K562 (cell line): ENCODE results near the gene VSIG10L. TPM values are rescaled to one million over a fixed set of nuclear protein-coding genes. Genes with fewer than 3 reads are reported as not detected.

Source experiments
- EGR1 ChIP-seq: fragments of 450-650 bp; conservative IDR thresholded peaks from 2 replicates; pipeline ENCODE4 v1.6.1; 2017; ENCODE audit warnings: mild to moderate bottlenecking
- ELF2 ChIP-seq: fragments of 250-450 bp; sonication (Bioruptor Pico); IDR thresholded peaks from 2 replicates; pipeline ENCODE4 v1.5.0; 2021; ENCODE audit warnings: mild to moderate bottlenecking
- ETV1 ChIP-seq: fragments of 450-650 bp; conservative IDR thresholded peaks from 2 replicates; pipeline ENCODE4 v1.6.1; 2016; ENCODE audit warnings: missing genetic modification characterization, control low read depth, low read depth, missing compliant biosample characterization
- FOXK2 ChIP-seq, 2 experiments: fragments of 450-650 bp; IDR thresholded peaks in 1 of 2; conservative IDR thresholded peaks in 1 of 2; 2 replicates each; pipeline ENCODE4 v1.6.1; 2016; ENCODE audit warnings: low read depth in 2 of 2, mild to moderate bottlenecking in 1 of 2
- HDAC2 ChIP-seq: fragments of 450-650 bp; IDR thresholded peaks from 2 replicates; pipeline ENCODE4 v1.6.1; 2016; ENCODE audit warnings: mild to moderate bottlenecking
- JUND ChIP-seq, 2 experiments: IDR thresholded peaks; 2 replicates in 1 of 2; 3 replicates in 1 of 2; pipeline ENCODE4 v1.6.1; 2011; ENCODE audit warnings: borderline replicate concordance in 2 of 2, low read depth in 2 of 2, low read length in 2 of 2, improper control_type of control experiment in 1 of 2, missing biosample characterization in 1 of 2, missing genetic modification characterization in 1 of 2, missing genetic modification reagents in 1 of 2
- NFXL1 ChIP-seq: fragments of 450-650 bp; formaldehyde crosslinking; IDR thresholded peaks from 2 replicates; pipeline ENCODE4 v1.4.0; 2021; ENCODE audit warnings: mild to moderate bottlenecking
- PHF21A ChIP-seq: fragments of 450-650 bp; IDR thresholded peaks from 2 replicates; pipeline ENCODE4 v1.6.1; 2017; ENCODE audit warnings: low read depth, borderline replicate concordance
- POLR2H ChIP-seq: IDR thresholded peaks from 2 replicates; pipeline ENCODE4 v1.6.1; 2016; ENCODE audit warnings: missing genetic modification characterization, low read depth, mild to moderate bottlenecking, control low read depth, missing compliant biosample characterization, moderate library complexity
- POU5F1 ChIP-seq: fragments of 150-350 bp; IDR thresholded peaks from 2 replicates; pipeline ENCODE4 v1.6.1; 2014; ENCODE audit warnings: borderline replicate concordance, low read length, low read depth, mild to moderate bottlenecking; ENCODE audit not compliant: partially characterized antibody
- RBM25 ChIP-seq: fragments of 200-400 bp; formaldehyde crosslinking; IDR thresholded peaks from 2 replicates; pipeline ENCODE4 v1.6.1; 2018; ENCODE audit warnings: low read length, low read depth, moderate library complexity; ENCODE audit not compliant: severe bottlenecking
- ZNF184 ChIP-seq: sonication (generic); formaldehyde crosslinking; IDR thresholded peaks from 2 replicates; pipeline ENCODE4 v1.5.0; 2020; ENCODE audit warnings: missing genetic modification reagents
- ZNF436 ChIP-seq: fragments of 250-450, 450-650 bp; sonication (Bioruptor Pico); formaldehyde crosslinking; IDR thresholded peaks from 2 replicates; pipeline ENCODE4 v1.7.0; 2020; ENCODE audit warnings: mild to moderate bottlenecking
- ZNF583 ChIP-seq: fragments of 250-450 bp; sonication (Bioruptor Pico); IDR thresholded peaks from 2 replicates; pipeline ENCODE4 v1.4.0; 2020
- polyA plus RNA-seq, 8 experiments: library from polyadenylated mRNA; depleted of rRNA in 4 of 8; stranded (reverse) in 5 of 8; unstranded in 3 of 8; fragments of >200 nt; fragmentation: Nextera tagmentation in 2 of 8; fragmentation: Illumina TruSeq in 1 of 8; extraction: Ambion mirVana in 2 of 8; extraction: Trizol in 1 of 8; gene quantifications; 2 replicates each; pipeline versions ENCODE4 v1.2.1 to v1.2.3, GENCODE V29; 2011 to 2014; ENCODE audit warnings: inconsistent platforms in 1 of 8, missing spikeins in 1 of 8
- total RNA-seq, 7 experiments: library from RNA; depleted of rRNA in 6 of 7; stranded (reverse); fragments of >200 nt in 6 of 7; fragmentation: Illumina TruSeq in 2 of 7; extraction: Trizol in 2 of 7; gene quantifications; 2 replicates each; pipeline versions ENCODE4 v1.2.1 to v1.2.3, GENCODE V29; 2011 to 2021; ENCODE audit warnings: low replicate concordance in 1 of 7
- TF ChIP-seq, protein P1 (sequence below): fragments of 450-650 bp; IDR thresholded peaks from 2 replicates; pipeline ENCODE4 v1.6.1; 2016; ENCODE audit warnings: mild to moderate bottlenecking, moderate library complexity
- TF ChIP-seq, protein P2 (sequence below): sonication (generic); formaldehyde crosslinking; IDR thresholded peaks from 2 replicates; pipeline ENCODE4 v1.8.0; 2022; ENCODE audit warnings: mild to moderate bottlenecking, missing genetic modification reagents

VSIG10L gene
- total and polyA plus RNA-seq, 9 of the 15 experiments (the other 6 are each of a cell fraction or from before 2014, with no cell fraction given): 1.1 to 7.6 (median 2.2) TPM

GRCh38 chr19:51341976-51342580, at the start of gene VSIG10L (continued):
- TF ChIP-seq, protein P1, sequence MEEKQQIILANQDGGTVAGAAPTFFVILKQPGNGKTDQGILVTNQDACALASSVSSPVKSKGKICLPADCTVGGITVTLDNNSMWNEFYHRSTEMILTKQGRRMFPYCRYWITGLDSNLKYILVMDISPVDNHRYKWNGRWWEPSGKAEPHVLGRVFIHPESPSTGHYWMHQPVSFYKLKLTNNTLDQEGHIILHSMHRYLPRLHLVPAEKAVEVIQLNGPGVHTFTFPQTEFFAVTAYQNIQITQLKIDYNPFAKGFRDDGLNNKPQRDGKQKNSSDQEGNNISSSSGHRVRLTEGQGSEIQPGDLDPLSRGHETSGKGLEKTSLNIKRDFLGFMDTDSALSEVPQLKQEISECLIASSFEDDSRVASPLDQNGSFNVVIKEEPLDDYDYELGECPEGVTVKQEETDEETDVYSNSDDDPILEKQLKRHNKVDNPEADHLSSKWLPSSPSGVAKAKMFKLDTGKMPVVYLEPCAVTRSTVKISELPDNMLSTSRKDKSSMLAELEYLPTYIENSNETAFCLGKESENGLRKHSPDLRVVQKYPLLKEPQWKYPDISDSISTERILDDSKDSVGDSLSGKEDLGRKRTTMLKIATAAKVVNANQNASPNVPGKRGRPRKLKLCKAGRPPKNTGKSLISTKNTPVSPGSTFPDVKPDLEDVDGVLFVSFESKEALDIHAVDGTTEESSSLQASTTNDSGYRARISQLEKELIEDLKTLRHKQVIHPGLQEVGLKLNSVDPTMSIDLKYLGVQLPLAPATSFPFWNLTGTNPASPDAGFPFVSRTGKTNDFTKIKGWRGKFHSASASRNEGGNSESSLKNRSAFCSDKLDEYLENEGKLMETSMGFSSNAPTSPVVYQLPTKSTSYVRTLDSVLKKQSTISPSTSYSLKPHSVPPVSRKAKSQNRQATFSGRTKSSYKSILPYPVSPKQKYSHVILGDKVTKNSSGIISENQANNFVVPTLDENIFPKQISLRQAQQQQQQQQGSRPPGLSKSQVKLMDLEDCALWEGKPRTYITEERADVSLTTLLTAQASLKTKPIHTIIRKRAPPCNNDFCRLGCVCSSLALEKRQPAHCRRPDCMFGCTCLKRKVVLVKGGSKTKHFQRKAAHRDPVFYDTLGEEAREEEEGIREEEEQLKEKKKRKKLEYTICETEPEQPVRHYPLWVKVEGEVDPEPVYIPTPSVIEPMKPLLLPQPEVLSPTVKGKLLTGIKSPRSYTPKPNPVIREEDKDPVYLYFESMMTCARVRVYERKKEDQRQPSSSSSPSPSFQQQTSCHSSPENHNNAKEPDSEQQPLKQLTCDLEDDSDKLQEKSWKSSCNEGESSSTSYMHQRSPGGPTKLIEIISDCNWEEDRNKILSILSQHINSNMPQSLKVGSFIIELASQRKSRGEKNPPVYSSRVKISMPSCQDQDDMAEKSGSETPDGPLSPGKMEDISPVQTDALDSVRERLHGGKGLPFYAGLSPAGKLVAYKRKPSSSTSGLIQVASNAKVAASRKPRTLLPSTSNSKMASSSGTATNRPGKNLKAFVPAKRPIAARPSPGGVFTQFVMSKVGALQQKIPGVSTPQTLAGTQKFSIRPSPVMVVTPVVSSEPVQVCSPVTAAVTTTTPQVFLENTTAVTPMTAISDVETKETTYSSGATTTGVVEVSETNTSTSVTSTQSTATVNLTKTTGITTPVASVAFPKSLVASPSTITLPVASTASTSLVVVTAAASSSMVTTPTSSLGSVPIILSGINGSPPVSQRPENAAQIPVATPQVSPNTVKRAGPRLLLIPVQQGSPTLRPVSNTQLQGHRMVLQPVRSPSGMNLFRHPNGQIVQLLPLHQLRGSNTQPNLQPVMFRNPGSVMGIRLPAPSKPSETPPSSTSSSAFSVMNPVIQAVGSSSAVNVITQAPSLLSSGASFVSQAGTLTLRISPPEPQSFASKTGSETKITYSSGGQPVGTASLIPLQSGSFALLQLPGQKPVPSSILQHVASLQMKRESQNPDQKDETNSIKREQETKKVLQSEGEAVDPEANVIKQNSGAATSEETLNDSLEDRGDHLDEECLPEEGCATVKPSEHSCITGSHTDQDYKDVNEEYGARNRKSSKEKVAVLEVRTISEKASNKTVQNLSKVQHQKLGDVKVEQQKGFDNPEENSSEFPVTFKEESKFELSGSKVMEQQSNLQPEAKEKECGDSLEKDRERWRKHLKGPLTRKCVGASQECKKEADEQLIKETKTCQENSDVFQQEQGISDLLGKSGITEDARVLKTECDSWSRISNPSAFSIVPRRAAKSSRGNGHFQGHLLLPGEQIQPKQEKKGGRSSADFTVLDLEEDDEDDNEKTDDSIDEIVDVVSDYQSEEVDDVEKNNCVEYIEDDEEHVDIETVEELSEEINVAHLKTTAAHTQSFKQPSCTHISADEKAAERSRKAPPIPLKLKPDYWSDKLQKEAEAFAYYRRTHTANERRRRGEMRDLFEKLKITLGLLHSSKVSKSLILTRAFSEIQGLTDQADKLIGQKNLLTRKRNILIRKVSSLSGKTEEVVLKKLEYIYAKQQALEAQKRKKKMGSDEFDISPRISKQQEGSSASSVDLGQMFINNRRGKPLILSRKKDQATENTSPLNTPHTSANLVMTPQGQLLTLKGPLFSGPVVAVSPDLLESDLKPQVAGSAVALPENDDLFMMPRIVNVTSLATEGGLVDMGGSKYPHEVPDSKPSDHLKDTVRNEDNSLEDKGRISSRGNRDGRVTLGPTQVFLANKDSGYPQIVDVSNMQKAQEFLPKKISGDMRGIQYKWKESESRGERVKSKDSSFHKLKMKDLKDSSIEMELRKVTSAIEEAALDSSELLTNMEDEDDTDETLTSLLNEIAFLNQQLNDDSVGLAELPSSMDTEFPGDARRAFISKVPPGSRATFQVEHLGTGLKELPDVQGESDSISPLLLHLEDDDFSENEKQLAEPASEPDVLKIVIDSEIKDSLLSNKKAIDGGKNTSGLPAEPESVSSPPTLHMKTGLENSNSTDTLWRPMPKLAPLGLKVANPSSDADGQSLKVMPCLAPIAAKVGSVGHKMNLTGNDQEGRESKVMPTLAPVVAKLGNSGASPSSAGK: no peak
- no peak for TF ChIP-seq FOXK2 (conservative IDR thresholded peaks at IDR 0.05 in 1 of 2, IDR thresholded peaks at IDR 0.05 in 1 of 2; ENCODE audit: low read depth in 2 of 2)
- TF ChIP-seq ZNF184 (CRISPR knock-in tag): no peak
- peak; percentile 69 for TF ChIP-seq RBM25
- no peak for TF ChIP-seq NFXL1 (CRISPR knock-in tag)
- no peak for TF ChIP-seq ELF2 (CRISPR knock-in tag)
- TF ChIP-seq HDAC2: no peak
- TF ChIP-seq ZNF583 (CRISPR knock-in tag): no peak
- TF ChIP-seq ZNF436 (CRISPR knock-in tag): peak; percentile 84
- TF ChIP-seq, protein P2, sequence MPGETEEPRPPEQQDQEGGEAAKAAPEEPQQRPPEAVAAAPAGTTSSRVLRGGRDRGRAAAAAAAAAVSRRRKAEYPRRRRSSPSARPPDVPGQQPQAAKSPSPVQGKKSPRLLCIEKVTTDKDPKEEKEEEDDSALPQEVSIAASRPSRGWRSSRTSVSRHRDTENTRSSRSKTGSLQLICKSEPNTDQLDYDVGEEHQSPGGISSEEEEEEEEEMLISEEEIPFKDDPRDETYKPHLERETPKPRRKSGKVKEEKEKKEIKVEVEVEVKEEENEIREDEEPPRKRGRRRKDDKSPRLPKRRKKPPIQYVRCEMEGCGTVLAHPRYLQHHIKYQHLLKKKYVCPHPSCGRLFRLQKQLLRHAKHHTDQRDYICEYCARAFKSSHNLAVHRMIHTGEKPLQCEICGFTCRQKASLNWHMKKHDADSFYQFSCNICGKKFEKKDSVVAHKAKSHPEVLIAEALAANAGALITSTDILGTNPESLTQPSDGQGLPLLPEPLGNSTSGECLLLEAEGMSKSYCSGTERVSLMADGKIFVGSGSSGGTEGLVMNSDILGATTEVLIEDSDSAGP (CRISPR knock-in tag): no peak
- no peak for TF ChIP-seq POLR2H (tag)
- TF ChIP-seq ETV1 (tag): no peak
- no peak for TF ChIP-seq JUND (IDR thresholded peaks at IDR 0.05; ENCODE audit: borderline replicate concordance, low read depth, low read length)
- no peak for TF ChIP-seq JUND (tag; IDR thresholded peaks at IDR 0.05; ENCODE audit: borderline replicate concordance, low read depth, low read length)
- no peak for TF ChIP-seq POU5F1
- no peak for TF ChIP-seq PHF21A
- no peak for TF ChIP-seq EGR1
